ENCODE measurements around the gene SMU1. TPM values are rescaled to one million over a fixed set of nuclear protein-coding genes. Genes with fewer than 3 reads are reported as not detected.

SMU1 gene
- total and polyA plus RNA-seq, 7 donors: 8.4 to 18.4 (median 15.5) TPM

DNA sequence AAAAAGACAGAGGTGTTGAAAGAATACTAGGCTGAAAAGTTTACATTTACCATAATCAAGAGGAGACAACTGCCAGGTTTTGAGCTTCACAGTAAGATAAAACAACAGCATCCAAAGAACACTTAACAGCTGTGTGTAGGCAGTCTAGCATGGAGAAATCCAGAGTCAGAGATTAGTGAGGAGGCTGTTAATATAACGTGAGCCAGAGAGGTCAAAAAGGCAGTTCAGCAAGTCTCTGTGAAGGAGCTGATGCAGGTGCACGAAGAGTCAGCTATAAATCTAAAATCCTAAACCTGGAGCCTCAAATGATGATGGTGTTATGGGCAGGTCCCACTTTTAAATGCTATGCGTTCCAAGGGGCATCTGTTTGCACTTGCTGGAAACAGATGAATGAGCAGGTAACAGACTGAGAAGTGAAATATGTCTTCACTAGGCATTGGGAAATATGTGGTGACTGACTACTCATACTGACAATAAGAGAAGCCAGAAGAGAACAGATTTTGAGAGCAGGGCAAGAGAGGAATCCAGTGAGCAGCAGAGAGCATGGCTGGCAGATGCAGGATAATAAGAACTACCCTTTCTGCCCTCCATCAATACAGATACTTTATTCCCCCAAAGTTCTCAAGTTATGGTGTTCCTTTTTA is 83.8 kb downstream of the SMU1 start:
- TF ChIP-seq, protein P1, sequence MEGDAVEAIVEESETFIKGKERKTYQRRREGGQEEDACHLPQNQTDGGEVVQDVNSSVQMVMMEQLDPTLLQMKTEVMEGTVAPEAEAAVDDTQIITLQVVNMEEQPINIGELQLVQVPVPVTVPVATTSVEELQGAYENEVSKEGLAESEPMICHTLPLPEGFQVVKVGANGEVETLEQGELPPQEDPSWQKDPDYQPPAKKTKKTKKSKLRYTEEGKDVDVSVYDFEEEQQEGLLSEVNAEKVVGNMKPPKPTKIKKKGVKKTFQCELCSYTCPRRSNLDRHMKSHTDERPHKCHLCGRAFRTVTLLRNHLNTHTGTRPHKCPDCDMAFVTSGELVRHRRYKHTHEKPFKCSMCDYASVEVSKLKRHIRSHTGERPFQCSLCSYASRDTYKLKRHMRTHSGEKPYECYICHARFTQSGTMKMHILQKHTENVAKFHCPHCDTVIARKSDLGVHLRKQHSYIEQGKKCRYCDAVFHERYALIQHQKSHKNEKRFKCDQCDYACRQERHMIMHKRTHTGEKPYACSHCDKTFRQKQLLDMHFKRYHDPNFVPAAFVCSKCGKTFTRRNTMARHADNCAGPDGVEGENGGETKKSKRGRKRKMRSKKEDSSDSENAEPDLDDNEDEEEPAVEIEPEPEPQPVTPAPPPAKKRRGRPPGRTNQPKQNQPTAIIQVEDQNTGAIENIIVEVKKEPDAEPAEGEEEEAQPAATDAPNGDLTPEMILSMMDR (IDR thresholded peaks at IDR 0.05): no peak
- peaks cover 13 to 65% of the 10 kb centered on the region in 2 donors for H3K36me3 ChIP-seq (ENCODE audit: insufficient read depth in 1 of 2, low read depth in 1 of 2)

DNA sequence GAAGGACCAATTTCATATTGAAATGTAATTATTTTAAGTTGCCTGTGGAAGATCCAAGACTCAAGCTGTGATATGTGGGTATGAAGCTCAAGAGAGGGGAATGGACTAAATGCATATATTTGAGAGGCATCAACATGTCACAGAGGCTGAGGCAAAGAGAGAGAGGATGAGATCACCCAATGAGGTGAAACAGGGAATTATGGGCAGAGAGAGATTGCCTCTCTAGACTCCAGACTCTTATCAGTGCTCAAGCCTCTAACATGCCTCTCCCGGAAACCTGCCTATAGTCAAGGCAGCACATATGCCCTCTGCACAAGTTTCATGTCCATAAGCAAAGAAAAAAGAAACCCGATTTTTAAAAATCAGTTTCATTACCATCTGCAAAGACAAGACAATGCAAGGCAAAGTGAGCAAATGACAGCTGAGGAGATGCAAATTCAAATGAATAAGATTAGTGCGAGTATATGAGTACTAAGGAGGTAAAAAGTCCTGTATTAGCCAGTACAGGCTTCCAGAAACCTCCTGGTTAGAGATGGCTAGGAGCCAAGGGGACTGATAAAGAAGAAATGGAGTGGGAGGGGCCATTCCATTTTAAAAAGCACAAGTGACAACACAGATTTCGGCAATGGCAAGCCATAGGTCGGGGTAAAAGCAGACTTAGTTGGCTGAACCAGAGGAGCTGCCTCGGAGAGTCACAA is 84.4 kb downstream of the SMU1 start:
- no peak overlapping the region for H3K4me3 ChIP-seq
- intact Hi-C loops (cut with DNase I): no loop called here
- H3K27ac ChIP-seq: no peak overlapping the region
- no peaks in the 10 kb centered on the region for H3K4me1 ChIP-seq
- TF ChIP-seq, protein P1 (IDR thresholded peaks at IDR 0.05): no peak
- no peak for ATAC-seq
- no peaks in the 10 kb centered on the region for H3K27me3 ChIP-seq (ENCODE audit: insufficient read depth in 3 of 3, low read length in 2 of 3)
- no peaks in the 10 kb centered on the region for H3K9me3 ChIP-seq
- 88 to 91% (median 90%) methylated on average over 6 of the region's 6 CpGs for WGBS, 3 donors
- DNase-seq: no peak
- peaks cover 15 to 65% of the 10 kb centered on the region in 2 donors for H3K36me3 ChIP-seq (ENCODE audit: insufficient read depth in 1 of 2, low read depth in 1 of 2)

More for the DNA sequence above, 83.8 kb downstream of the SMU1 start:
- no peak overlapping the region for H3K4me3 ChIP-seq
- ATAC-seq (peak in 3 of 4 donors; percentile 37 to 51 (median 49)), DNase-seq (no peak)
- intact Hi-C loops (cut with DNase I): no loop called here
- H3K9me3 ChIP-seq: no peaks in the 10 kb centered on the region
- no peaks in the 10 kb centered on the region for H3K27me3 ChIP-seq (ENCODE audit: insufficient read depth in 3 of 3, low read length in 2 of 3)
- no peaks in the 10 kb centered on the region for H3K4me1 ChIP-seq
- 60 to 67% (median 64%) methylated on average over 3 of the region's 3 CpGs for WGBS, 3 donors
- H3K27ac ChIP-seq: no peak overlapping the region

Other genes starting within 250 kb of the SMU1 start
- 10 to 100 TPM; 12.9 to 21.0 (median 14.9) TPM for gene APTX, start 75.0 kb downstream of the SMU1 start, total RNA-seq
- 10 to 100 TPM; 14.3 to 37.7 (median 31.2) TPM for gene APTX, start 75.0 kb downstream of the SMU1 start, polyA plus RNA-seq
- gene DNAJA1, start 51.4 kb downstream of the SMU1 start, total RNA-seq: 10 to 100 TPM; 41.7 to 88.3 (median 68.8) TPM
- gene DNAJA1, start 51.4 kb downstream of the SMU1 start, polyA plus RNA-seq: 100 to 1,000 TPM in 1 of 3 donors, 10 to 100 TPM in 2; 46.9 to 135 (median 48.9) TPM
- gene B4GALT1, start 90.7 kb upstream of the SMU1 start, total RNA-seq: 10 to 100 TPM; 22.3 to 28.1 (median 24.4) TPM
- 10 to 100 TPM; 13.0 to 21.9 (median 17.8) TPM for gene B4GALT1, start 90.7 kb upstream of the SMU1 start, polyA plus RNA-seq
- not detected for gene SPINK4, start 163.5 kb upstream of the SMU1 start, total RNA-seq
- gene SPINK4, start 163.5 kb upstream of the SMU1 start, polyA plus RNA-seq: under 1 TPM in 1 of 3 donors, not detected in 2; 0.34 TPM
- 100 to 1,000 TPM; 125 to 253 (median 151) TPM for gene BAG1, start 188.0 kb upstream of the SMU1 start, total RNA-seq
- gene BAG1, start 188.0 kb upstream of the SMU1 start, polyA plus RNA-seq: 100 to 1,000 TPM; 265 to 371 (median 315) TPM
- 10 to 100 TPM; 28.7 to 41.1 (median 37.6) TPM for gene CHMP5, start 188.4 kb upstream of the SMU1 start, total RNA-seq
- gene CHMP5, start 188.4 kb upstream of the SMU1 start, polyA plus RNA-seq: 10 to 100 TPM; 31.9 to 80.4 (median 38.3) TPM
- gene NFX1, start 213.8 kb upstream of the SMU1 start, total RNA-seq: 10 to 100 TPM; 33.8 to 59.2 (median 46.1) TPM
- 10 to 100 TPM; 20.9 to 33.4 (median 26.8) TPM for gene NFX1, start 213.8 kb upstream of the SMU1 start, polyA plus RNA-seq